HG03060 (cell line): Measurements from ENCODE around the gene PATZ1.

Experiments
- ATAC-seq: cut with Tn5 transposase; IDR thresholded peaks from one replicate; pipeline ENCODE4 v1.9.1; 2021; ENCODE audit warnings: low read depth, moderate number of reproducible peaks; ENCODE audit not compliant: unreplicated experiment

The PATZ1 gene

DNA sequence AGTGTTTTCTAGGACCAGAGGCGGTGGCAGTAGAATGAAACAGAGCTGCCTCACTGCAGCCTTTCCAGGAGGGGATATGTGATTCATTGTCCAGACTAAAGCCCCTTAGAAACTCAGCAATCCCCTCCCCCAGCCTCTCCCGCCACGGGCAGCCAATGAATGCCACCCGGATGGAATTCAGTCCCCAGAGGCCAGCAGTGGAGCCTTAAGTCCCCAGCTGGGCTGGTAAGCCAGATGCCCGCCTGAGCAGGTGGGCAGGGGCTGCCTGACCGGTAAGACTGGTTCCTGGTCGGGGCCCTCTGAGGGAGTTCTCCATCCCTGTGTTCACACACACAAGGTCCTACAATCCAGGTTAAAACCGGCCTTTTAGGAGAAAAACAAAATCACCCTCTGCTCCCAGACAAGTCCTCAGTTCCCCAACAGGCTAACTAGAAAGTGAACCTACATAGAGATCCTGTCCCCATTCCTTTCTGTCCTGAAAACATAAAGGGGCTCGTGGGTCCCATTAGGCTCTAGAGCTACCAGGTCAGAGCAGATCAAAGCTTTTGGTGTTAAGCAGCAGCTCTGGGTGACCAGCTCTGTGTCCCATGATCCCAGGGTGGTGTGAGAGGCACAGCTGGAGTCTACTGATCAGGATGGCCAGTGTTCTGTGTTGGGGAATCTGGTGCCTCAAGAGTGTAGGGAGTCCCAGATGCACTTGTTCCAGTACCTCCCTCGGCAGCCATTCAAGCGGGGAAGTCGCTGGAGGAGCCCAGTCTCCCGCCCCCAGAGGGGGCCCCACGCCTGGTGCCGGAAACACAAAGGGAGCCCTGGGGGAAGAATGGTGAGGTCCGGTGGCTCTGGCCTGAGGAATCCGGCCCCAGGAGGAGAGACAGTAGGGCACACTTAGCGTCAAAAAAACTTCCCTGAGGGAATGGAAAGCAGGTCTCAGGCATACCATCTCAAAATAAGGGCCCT lies 2.6 kb downstream of the PATZ1 start:
- ATAC-seq = no peak

DNA sequence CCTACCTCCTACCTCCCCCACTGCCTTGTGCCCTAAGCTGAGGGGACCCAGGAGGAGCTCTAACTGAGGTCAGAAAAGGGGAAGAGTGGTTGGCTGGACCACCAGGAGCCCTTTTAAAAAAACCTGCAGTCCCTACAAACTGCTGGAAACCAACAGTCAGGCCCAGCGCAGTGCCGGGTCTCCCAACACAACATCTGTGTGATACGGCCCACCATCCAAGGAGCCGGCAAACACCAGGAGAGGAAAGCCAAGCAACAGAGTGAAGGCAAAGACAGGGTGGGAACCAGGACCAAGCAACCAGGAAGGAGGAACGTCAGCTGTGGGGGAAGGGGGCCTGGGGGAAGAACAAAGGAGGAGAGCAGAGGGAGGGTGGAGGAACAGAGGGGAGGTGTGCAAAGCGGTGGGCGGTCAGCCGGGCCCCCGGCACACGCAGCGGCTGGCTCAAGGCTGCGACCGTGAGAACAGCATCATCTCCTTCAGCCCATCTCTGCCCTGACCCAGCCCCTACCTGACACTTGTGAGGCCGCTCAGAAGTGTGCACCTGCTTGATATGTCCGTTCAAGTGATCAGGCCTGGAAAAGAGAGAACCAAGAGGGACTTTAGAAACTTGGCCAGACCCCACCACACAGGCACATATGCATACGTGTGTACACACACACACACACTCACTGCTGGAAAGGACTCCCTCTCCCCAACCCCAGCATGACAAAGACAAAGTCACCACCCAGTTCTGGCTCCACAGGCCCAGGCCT lies 3.6 kb downstream of the PATZ1 start:
- no peak for ATAC-seq

DNA sequence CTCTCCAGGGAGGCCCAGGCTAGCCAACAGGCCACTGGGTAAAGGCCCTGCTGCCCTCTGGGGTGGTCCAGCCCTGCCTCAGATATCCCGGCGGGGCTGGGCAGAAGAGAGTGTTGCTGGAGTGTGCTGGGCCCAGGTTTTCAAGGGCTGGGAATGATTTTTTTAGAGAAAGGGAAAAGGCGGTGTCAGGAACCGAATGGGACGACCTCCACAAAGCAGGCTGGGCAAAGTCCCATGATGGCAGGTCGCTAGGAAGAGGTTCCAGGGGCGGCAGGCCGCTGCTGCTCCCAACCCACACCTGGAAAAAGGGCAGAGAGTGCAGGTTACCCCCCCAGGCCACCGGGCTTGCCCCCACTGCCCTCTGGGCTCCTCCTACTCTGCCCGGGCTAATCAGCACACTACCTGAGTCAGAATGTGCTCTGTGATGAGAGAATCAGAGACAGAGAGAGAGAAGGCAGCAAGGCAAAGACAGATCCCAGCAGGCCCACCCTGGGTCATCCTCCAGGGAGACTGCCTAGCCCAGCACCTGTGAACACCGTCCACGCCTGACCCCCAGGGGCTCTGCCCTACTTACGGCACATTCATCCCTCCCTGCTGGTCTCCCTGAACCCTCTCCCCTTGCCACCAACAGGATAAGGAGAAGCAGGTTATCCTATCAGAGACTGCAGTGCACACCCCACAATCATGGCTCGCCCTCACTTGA lies 4.6 kb downstream of the PATZ1 start:
- no peak for ATAC-seq

DNA sequence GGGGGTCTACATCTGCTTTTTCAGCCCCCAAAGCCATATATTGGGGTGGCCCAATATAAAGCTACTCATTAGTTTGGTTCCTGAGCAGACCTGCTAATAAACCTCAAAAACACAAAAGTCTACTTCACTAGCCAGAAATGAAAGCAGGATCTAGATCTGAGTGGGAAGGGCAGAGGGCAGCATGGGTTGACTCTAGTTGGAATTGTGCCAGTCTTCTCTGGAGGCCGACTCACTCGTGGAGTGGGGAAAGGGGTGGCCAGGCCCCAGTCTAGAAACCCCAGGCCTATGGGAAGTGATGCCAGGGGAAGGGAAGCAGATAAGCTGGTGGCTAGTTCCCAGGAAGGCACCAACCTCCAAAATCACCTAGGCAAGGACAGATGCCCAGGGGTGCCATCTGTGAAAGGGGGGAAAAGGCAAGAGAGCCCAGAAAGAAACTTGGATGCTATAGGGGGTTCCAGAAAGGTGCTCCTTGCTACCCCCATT lies 5.3 kb downstream of the PATZ1 start:
- no peak for ATAC-seq

DNA sequence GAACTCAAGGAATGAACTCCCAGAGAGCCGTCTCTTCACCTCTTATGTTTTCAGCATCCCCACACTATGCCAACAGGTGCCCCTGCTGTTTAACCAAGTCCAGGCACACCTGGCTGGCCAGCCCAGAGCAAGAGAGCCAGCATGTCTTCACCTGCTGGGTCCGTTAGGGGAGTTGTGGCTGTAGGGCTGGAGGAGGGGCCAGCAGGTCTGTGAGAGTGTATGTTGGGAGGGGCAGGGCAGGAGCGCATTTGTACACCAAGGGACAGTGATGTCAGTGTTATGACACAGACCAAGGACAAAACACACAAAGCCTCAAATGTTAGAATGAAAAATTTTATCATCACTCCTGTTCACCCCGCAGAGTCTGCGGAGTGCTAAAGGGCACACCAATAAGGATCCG lies 5.8 kb downstream of the PATZ1 start:
- no peak for ATAC-seq

DNA sequence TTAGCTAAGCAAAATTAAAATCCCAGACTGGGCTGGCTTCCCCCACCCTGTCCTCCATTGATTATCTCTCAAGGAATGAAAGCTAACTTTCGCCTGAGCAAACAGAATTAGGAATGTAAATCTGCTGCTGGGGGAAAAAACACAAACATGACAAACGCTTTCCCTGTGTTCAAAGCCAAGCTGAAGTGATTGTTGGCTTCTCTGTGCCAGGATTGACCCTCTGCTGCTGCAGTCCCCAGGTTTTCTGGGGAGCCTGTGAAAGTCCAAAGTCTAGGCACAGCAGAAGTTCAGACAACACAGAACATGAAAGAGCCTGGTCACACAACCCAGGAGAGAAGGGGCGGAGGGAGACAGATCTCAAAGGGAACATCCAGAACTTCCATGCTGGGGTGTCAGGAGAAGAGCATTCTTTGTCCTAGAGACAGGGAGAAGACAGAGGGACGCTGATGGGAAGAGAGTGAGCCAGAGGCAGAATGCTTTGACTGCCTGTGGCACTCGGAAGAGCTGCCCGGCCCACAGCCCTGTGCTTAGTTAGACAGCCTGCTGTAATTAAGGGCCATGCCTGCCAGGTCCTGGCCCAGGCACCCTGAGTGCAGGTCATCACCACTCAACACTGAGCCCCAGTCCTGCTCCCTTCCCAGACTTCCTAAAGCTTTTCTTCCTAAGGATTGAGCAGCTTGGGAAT lies 6.9 kb downstream of the PATZ1 start:
- ATAC-seq = no peak

DNA sequence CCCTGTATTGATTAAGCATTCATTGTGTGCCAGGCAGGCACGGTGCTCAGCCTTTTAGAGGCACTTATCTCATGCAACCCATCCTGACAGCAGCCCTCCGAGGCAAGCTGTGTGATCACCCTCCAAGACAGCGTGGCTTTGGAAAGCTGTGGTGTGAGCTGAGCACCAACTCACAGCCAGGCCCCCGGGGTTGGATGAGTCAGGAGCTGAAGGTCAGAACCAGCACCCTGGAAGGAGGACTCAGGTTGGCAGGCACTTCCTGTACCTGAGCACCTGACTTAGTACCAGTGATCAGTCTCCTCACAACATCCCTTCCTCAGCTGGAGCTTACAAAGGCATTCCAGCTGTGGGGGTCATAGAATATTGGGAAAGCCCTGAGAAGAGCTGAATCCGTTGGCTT lies 9.0 kb downstream of the PATZ1 start:
- ATAC-seq = no peak

DNA sequence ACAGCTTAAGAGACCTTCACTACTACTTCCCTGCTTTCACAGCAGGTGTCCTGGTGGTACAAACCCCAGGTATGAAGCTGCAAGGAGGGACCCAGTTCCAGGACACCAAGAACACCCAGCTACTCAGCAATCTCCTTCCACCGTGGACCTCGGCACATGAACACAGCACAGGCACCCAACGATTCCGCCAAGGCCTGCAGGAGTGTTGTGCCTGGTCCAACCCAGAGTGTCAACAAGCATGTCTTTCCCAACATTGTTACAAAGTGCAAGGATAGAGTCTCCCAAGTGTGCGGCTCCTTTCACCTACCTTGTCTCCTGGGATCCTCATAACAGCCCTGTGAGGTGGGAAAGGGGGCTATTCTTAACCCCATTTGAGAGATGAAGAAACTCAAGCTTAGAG lies 11.8 kb downstream of the PATZ1 start:
- ATAC-seq = no peak

DNA sequence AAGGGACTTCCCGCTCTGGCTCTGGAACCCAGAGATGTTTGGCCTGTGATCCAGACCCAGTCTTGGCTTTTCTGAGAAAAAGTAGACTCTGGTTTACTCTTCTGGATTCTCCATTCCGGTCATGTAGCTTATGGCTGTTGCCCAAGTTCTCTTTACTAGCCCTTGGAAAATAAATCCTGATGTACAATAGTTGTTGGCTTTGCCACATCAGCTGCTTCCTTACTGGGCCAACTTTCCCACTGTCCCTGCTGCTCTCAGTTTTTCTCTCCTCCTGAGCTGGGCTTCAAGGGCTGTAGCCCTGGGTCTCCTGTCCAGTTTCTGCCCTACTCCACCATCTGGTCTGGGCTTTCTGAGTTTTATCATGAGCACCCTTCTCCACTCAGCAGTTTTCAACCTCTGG lies 12.5 kb downstream of the PATZ1 start:
- ATAC-seq = no peak

DNA sequence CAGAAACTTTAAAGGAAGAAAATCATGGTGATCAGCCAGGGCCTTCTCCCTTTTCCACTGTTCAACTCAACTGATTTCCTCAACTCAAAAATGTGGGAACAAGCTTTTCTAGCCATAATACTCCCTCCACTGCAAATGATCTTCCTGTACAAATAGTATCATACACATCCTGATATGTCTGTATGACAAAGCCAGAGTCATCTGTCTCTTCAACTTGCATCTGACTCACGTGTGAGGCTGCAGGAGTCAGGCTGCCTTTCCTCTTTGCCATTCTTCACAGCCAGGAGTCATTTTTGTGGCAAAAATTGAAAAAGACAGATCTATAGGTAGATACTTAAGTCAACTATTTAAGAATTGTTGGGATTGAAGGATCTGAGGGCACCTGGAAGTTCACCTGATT lies 13.3 kb downstream of the PATZ1 start:
- no peak for ATAC-seq

DNA sequence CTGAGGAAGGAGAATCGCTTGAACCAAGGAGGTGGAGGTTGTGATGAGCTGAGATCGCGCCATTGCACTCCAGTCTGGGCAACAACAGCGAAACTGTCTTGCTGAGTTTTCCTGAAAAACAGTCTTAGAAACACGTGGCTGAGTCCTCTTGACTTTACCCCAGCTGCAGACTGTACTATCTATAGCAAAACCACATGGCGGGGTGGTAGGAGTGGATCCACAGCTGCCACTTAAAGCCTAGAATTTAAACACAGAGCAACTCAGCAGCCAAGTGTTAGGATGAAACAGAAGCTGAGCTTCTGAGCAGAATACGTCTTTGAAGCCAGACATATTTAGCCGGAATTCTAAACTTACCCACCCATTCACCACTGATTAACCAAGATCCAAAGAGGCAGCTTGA lies 14.1 kb downstream of the PATZ1 start:
- ATAC-seq = no peak

DNA sequence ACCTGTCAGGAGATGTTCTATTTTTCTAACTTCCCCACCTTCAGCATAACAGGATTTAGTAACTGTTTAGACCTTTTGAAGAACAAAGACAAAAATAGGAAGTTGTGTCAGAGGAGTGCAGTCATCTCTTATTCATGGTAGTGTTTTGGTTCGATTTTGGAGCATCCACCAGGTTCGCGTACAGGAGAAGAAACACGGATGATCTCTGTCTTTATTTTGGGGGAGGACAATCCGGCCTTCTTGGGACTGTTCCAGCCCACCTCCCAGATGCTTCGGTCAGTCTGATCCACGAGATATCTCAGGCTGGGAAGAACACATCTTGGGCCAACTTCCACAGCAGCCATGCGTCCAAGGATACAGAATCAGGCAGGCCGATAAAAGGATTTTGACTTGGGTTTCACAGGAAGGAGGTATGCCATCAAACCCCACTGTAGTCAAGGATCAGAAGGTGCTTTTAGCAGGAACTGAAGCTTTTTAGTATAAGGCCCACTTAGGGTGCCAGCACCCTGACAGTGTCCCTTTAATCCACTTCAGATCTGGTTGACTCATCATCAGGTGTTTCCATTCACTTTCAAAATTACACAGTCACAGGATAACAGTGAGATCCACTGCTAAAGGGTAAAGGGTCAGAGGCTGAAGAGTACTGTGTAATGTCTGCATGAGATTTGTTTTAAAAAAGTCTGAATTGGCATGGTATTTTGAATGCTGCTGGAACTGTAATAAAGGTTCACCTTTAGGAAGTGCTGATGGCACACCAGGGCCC lies 16.5 kb downstream of the PATZ1 start:
- no peak for ATAC-seq

DNA sequence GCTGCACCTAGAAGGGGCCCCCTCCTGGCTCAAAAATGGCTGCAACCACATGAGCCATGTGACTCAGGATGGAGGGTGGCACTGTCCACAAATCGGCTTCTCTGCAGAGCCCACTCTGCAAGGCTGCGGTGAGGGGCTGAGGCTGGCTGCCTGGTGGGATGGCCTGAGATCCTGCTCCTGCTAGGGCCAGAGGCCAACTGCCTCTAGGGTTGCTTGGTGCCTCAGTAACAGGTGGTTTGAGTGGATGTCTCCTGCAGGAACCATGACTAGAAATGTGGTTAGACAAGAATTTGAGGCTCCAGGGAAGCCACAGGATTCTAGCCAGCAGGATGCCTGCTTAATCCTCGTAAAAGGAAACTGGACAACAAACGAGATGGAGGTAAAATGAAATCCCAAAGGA lies 17.1 kb downstream of the PATZ1 start:
- no peak for ATAC-seq

DNA sequence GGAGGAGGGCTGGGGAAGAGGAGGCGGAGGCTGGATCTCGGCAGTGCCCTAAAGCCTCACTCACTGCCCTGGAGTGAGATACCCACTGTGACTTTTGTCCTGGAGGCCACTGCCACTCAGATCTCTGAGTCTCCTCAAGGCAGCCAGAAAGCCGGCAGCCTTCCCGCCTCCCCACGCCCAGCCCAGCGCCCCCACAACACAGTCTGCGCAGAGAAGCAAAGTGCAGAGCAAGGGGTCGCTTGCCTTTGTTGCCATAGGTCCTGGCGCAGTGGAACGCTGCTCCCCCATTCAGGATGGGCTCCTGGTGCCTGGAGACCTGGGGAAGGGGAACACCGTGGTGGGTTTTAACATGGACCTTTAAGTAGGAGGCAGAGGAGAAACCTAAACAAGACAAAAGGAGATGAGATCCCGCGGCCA lies 17.6 kb downstream of the PATZ1 start:
- ATAC-seq = no peak

DNA sequence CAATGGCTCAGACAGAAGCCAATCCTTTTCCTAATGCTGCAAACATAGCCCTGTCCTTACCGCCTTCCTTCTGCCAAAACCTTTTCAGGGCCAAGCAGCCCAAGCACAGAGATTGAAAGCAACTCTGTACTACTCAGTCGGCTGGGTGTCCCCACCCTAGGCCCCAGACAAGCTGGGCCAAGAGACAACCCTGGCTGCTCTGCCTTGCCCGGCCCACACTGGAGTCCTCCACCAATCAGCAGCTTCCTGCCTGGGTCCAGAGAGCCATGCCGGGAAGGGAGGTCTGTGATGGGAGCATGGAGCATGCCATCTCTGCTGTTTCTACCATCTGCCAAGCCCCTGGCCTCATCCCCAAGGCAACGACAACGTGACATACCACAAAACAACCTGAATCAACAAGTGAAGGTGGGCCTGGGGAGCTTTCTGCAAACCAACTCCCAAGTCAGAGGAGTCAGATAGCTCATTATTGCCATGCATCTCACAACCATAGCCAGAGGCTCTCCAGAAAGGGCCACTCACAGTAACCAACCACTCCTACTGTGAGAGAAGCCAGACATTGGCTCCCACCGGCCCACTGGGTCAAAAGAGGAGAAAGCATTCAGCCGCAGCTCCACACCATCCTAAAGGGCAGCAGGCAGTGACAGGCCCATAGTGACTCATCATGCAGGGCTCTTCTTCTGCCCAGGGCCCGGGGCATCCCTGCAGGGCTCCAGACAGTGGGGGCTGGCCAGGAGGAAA lies 18.2 kb downstream of the PATZ1 start:
- no peak for ATAC-seq

DNA sequence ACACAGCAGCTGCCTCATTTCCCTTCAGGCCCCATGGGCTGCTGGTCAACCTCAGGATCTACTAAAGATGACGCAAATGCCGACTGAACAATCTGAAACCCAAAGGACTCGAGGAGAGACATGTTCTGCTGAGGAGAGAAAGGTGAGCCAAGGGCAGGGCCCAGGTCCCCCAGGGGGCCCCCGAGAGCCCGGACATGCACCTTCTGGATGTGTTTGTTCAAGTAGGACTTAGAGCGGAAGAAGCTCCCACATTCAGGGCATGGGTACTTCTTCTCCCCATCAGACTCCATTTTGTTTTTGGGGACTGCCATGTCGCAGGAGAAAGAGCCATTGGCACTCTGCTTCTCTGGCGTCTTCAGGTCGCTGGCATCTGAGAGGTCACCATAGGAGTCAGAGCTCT lies 19.3 kb downstream of the PATZ1 start:
- no peak for ATAC-seq

DNA sequence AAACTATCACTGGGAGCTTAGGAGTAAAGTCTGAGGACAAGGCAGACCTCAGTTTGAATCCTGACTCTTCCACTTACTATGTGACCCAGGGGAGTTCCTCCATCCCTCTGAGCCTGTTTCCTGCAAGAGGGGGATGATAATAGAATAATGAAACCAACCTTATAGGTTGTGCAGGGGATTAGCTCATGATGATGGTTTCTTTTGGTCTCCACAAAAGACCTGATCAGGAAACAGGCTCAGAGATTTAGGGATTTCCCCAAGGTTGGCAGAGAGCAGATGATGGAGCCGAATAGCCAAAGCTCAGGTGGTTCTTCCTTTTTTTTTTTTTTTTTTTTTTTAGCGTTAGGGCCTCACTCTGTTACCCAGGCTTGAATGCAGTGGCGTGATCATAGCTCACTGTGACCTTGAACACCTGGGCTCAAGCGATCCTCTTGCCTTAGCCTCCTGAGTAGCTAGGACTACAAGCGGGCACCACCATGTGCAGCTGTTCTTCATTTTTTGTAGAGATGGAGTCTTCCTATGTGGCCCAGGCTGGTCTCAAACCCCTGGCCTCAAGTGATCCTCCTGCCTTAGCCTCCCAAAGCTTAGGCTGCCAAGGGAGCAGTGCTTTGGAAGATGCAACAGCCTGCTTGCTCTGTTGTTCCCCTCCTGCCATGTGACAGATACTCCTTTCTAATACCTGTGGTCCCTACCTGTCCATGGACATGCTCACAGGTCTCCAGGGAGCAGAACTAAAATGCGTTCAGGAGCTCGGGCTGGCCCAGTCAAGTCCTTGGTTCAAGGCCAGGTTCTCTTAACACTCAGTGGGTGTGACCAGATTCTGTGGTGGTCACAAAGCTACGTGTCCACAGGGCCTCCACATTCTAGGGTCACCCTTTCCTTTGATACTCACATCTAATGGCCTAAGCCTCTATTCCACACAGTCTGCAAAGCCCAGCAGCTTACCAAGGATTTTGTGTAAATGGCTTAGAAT lies 22.3 kb downstream of the PATZ1 start:
- no peak for ATAC-seq

DNA sequence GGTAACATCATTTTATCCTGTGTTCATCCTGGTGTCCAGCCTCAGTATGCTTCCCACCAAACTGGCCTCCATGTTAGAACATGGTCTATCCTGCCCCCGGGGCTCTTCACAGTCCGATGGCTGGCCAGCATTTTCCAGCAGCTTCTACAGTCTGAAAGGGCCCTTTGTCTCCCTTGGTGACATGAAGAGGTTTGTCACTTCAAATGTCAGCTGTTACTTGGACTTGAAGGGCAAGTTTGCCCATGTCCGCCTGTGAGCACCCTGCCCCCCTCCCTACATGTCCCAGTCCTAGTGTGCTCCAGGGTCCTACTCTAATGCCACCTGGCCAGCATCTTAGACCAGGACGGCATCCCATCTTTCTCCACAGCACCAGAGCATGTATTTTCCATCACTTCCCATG lies 24.7 kb downstream of the PATZ1 start:
- no peak for ATAC-seq
